GM23338 (cell line): ENCODE measurements around the gene APBB3. TPM values are rescaled to one million over a fixed set of nuclear protein-coding genes. Genes with fewer than 3 reads are reported as not detected.

Experiments used
- ATAC-seq: fragments of 200-7000 bp; cut with Tn5 transposase; 3 replicates; pipeline ENCODE4 v1.9.1; 2020
- DNase-seq: peaks from one replicate; pipeline ENCODE4 v3.0.0-alpha.2; 2015; ENCODE audit warnings: low spot score
- H2AFZ ChIP-seq: fragments of 200-600 bp; sonication (generic); 2 replicates; pipeline ENCODE4 v1.8.0; 2016; ENCODE audit warnings: antibody characterized with exemption, mild to moderate bottlenecking, moderate library complexity
- H3F3A ChIP-seq: fragments of 200-600 bp; sonication (generic); replicated peaks from 2 replicates; pipeline ENCODE4 v1.8.0; 2017; ENCODE audit warnings: antibody characterized with exemption, mixed run types, low read depth
- H3K27ac ChIP-seq: fragments of 200-600 bp; sonication (generic); 2 replicates; pipeline ENCODE4 v1.6.1; 2016; ENCODE audit warnings: low read depth
- H3K27me3 ChIP-seq: fragments of 200-600 bp; sonication (generic); 2 replicates; pipeline ENCODE4 v1.8.0; 2016; ENCODE audit warnings: mild to moderate bottlenecking, mixed run types, moderate library complexity; ENCODE audit not compliant: insufficient read depth
- H3K36me3 ChIP-seq: fragments of 200-600 bp; sonication (generic); 2 replicates; pipeline ENCODE4 v1.8.0; 2016; ENCODE audit warnings: mild to moderate bottlenecking; ENCODE audit not compliant: insufficient read depth
- H3K4me1 ChIP-seq: fragments of 200-600 bp; sonication (generic); 2 replicates; pipeline ENCODE4 v1.8.0; 2016; ENCODE audit warnings: mild to moderate bottlenecking, moderate library complexity; ENCODE audit not compliant: insufficient read depth
- H3K4me2 ChIP-seq: fragments of 200-600 bp; sonication (generic); 2 replicates; pipeline ENCODE4 v1.7.1; 2017; ENCODE audit warnings: mixed run types
- H3K4me3 ChIP-seq: fragments of 200-600 bp; sonication (generic); 2 replicates; pipeline ENCODE4 v1.6.1; 2016; ENCODE audit warnings: mixed run types
- H3K79me2 ChIP-seq: fragments of 200-600 bp; sonication (generic); replicated peaks from 2 replicates; pipeline ENCODE4 v1.8.0; 2017; ENCODE audit warnings: mild to moderate bottlenecking; ENCODE audit not compliant: insufficient read depth
- H3K9me2 ChIP-seq: fragments of 200-600 bp; sonication (generic); 2 replicates; pipeline ENCODE4 v1.8.0; 2017; ENCODE audit not compliant: insufficient read depth
- H4K20me1 ChIP-seq: fragments of 200-600 bp; sonication (generic); replicated peaks from 2 replicates; pipeline ENCODE4 v1.8.0; 2017; ENCODE audit warnings: mild to moderate bottlenecking; ENCODE audit not compliant: insufficient read depth
- H3K27ac Mint-ChIP-seq: 2 replicates; pipeline ENCODE4 v1.8.0; 2020; ENCODE audit warnings: inconsistent platforms, mild to moderate bottlenecking, moderate library complexity, mixed read lengths
- H3K27me3 Mint-ChIP-seq: 3 replicates; pipeline ENCODE4 v1.8.0; 2022; ENCODE audit warnings: low read depth, mild to moderate bottlenecking, moderate library complexity, mixed read lengths, inconsistent platforms; ENCODE audit not compliant: insufficient read depth, poor library complexity
- H3K36me3 Mint-ChIP-seq: 3 replicates; pipeline ENCODE4 v1.8.0; 2021; ENCODE audit warnings: low read depth, mild to moderate bottlenecking, inconsistent platforms, moderate library complexity, mixed read lengths
- H3K4me1 Mint-ChIP-seq: 3 replicates; pipeline ENCODE4 v1.8.0; 2020; ENCODE audit warnings: mild to moderate bottlenecking, inconsistent platforms, mixed read lengths
- H3K4me3 Mint-ChIP-seq: 3 replicates; pipeline ENCODE4 v1.8.0; 2021; ENCODE audit warnings: moderate library complexity, mild to moderate bottlenecking, inconsistent platforms, mixed read lengths
- H3K9me3 Mint-ChIP-seq: 3 replicates; pipeline ENCODE4 v1.8.0; 2020; ENCODE audit warnings: moderate library complexity, mild to moderate bottlenecking, inconsistent platforms, mixed read lengths
- CREB1 ChIP-seq: fragments of 250-450 bp; sonication (Bioruptor Pico); IDR thresholded peaks from 2 replicates; pipeline ENCODE4 v1.5.0; 2020; ENCODE audit warnings: low read depth, mild to moderate bottlenecking, moderate library complexity
- CTCF ChIP-seq, 2 experiments: fragments of 200-600 bp in 1 of 2; sonication (generic) in 1 of 2; conservative IDR thresholded peaks; 2 replicates each; pipeline versions ENCODE4 v1.5.1 to v1.6.1; 2016 to 2017; ENCODE audit warnings: antibody characterized with exemption in 2 of 2, low read depth in 2 of 2, mild to moderate bottlenecking in 2 of 2, moderate library complexity in 1 of 2
- ETS1 ChIP-seq: IDR thresholded peaks from 2 replicates; pipeline ENCODE4 v1.6.1; 2016; ENCODE audit warnings: antibody characterized with exemption
- EZH2phosphoT487 ChIP-seq: fragments of 200-600 bp; sonication (generic); IDR thresholded peaks from one replicate; pipeline ENCODE4 v1.8.1; 2018; ENCODE audit warnings: antibody characterized with exemption; ENCODE audit not compliant: unreplicated experiment
- JUNB ChIP-seq: IDR thresholded peaks from one replicate; pipeline ENCODE4 v1.6.1; 2016; ENCODE audit warnings: antibody characterized with exemption; ENCODE audit not compliant: unreplicated experiment
- NANOG ChIP-seq: IDR thresholded peaks from 2 replicates; pipeline ENCODE4 v1.6.1; 2016; ENCODE audit warnings: antibody characterized with exemption, borderline replicate concordance
- POLR2AphosphoS5 ChIP-seq: IDR thresholded peaks from 2 replicates; pipeline ENCODE4 v1.6.1; 2016; ENCODE audit warnings: antibody characterized with exemption, low read depth
- STAT1 ChIP-seq: IDR thresholded peaks from one replicate; pipeline ENCODE4 v1.6.1; 2016; ENCODE audit warnings: antibody characterized with exemption; ENCODE audit not compliant: unreplicated experiment
- ZNF114 ChIP-seq: fragments of 250-450 bp; sonication (Bioruptor Pico); IDR thresholded peaks from 2 replicates; pipeline ENCODE4 v1.5.0; 2020; ENCODE audit warnings: mild to moderate bottlenecking, moderate library complexity
- ZNF331 ChIP-seq: fragments of 250-450 bp; sonication (Bioruptor Pico); IDR thresholded peaks from 2 replicates; pipeline ENCODE4 v1.5.0; 2020; ENCODE audit warnings: low read depth, mild to moderate bottlenecking, moderate library complexity
- ZNF462 ChIP-seq: fragments of 250-450 bp; sonication (Bioruptor Pico); IDR thresholded peaks from 2 replicates; pipeline ENCODE4 v1.5.0; 2020; ENCODE audit warnings: mild to moderate bottlenecking, moderate library complexity
- polyA plus RNA-seq: library from polyadenylated mRNA; unstranded; fragments of >200 nt; fragmentation: Nextera tagmentation; extraction: Ambion mirVana; gene quantifications from 2 replicates; pipeline ENCODE4 v1.2.1, GENCODE V29; 2016
- total RNA-seq: library from RNA; depleted of rRNA; stranded (reverse); fragments of >200 nt; shearing (Covaris generic); gene quantifications from 2 replicates; pipeline ENCODE4 v1.2.3, GENCODE V29; 2014

APBB3 gene
- total and polyA plus RNA-seq, 2 experiments from 2014 or later, result 9.0 to 15.4 TPM

DNA sequence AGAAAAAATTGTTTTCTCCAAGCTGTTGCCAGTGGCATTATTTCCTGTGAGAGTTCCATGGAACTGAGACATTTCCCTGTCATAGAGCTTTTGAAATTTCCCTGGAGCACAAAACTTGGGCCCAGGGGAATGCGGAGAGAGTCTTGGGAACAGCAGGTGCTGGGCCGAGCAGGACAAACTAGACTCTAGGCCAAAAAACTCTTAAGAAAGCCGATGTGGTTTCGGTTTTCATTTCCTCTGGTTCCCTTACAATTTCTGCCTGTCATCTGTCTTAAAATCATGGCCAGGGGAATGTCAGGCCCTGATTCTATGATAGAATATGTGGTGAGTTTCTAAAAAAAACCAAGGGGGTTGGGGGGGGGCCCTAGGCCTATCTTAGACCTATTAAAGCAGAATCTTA lies 4.8 kb upstream of the APBB3 start:
- Mint-ChIP-seq H3K4me1 (no peaks in the 10 kb centered on the region; the same call in 2 of the 3 replicates), H3K36me3 (peaks cover 26% of the 10 kb centered on the region), H3K27ac (no peak overlapping the region), H3K4me3 (no peak overlapping the region), H3K9me3 (no peaks in the 10 kb centered on the region; the same call in 2 of the 3 replicates), H3K27me3 (peaks cover 8% of the 10 kb centered on the region)
- Histone ChIP-seq H3K27ac (no peak overlapping the region), H3F3A (no peaks in the 10 kb centered on the region), H3K36me3 (no peaks in the 10 kb centered on the region), H3K4me3 (no peak overlapping the region), H4K20me1 (peaks cover 8% of the 10 kb centered on the region; the same call in 1 of the 2 replicates), H3K79me2 (peaks cover 11% of the 10 kb centered on the region), H3K9me2 (no peaks in the 10 kb centered on the region), H2AFZ (no peak overlapping the region), H3K4me2 (no peak overlapping the region), H3K27me3 (no peaks in the 10 kb centered on the region), H3K4me1 (peaks cover 5% of the 10 kb centered on the region; the same call in 1 of the 2 replicates)
- ATAC-seq (no peak), DNase-seq (no peak)
- TF ChIP-seq EZH2phosphoT487 (no peak), ETS1 (no peak), STAT1 (no peak), POLR2AphosphoS5 (no peak), JUNB (no peak)

DNA sequence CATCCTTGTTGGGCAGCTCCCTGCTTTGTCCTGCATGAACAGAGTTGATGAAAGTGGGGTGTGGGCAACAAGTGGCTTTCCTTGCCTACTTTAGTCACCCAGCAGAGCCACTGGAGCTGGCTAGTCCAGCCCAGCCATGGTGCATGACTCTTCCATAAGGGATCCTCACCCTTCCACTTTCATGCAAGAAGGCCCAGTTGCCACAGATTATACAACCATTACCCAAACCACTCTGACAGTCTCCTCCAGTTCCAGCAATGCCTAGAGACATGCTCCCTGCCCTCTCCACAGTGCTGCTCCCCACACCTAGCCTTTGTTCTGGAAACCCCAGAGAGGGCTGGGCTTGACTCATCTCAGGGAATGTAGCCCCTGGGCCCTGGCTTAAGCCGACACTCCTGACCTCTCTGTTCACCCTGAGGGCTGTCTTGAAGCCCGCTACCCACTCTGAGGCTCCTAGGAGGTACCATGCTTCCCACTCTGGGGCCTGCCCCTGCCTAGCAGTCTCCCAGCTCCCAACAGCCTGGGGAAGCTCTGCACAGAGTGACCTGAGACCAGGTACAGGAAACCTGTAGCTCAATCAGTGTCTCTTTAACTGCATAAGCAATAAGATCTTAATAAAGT lies 4.2 kb upstream of the APBB3 start:
- Mint-ChIP-seq H3K27ac (no peak overlapping the region), H3K27me3 (peaks cover 10% of the 10 kb centered on the region), H3K36me3 (peaks cover 26% of the 10 kb centered on the region), H3K4me1 (peaks cover 3% of the 10 kb centered on the region; the same call in 2 of the 3 replicates), H3K9me3 (no peaks in the 10 kb centered on the region; the same call in 2 of the 3 replicates), H3K4me3 (no peak overlapping the region)
- Histone ChIP-seq H3K4me3 (no peak overlapping the region), H3K36me3 (no peaks in the 10 kb centered on the region), H3K27me3 (no peaks in the 10 kb centered on the region), H3K4me2 (no peak overlapping the region), H4K20me1 (peaks cover 8% of the 10 kb centered on the region; the same call in 1 of the 2 replicates), H3K27ac (no peak overlapping the region), H2AFZ (no peak overlapping the region), H3K4me1 (peaks cover 5% of the 10 kb centered on the region; the same call in 1 of the 2 replicates), H3F3A (no peaks in the 10 kb centered on the region), H3K9me2 (no peaks in the 10 kb centered on the region), H3K79me2 (peaks cover 11% of the 10 kb centered on the region)
- DNase-seq (no peak), ATAC-seq (no peak)
- TF ChIP-seq STAT1 (no peak), POLR2AphosphoS5 (no peak), ZNF331 (CRISPR knock-in tag) (no peak), CTCF (conservative IDR thresholded peaks at IDR 0.05; ENCODE audit: low read depth in 2 of 2) (no peak), ZNF114 (CRISPR knock-in tag) (no peak), EZH2phosphoT487 (no peak), CREB1 (CRISPR knock-in tag) (no peak), ETS1 (no peak), NANOG (no peak), ZNF462 (CRISPR knock-in tag) (no peak), JUNB (no peak)
